Heart left ventricle (tissue), 16 donors: ENCODE data around the gene CHAD. TPM values are rescaled to one million over a fixed set of nuclear protein-coding genes. Genes with fewer than 3 reads are reported as not detected.

ENCODE experiments used
- ATAC-seq, 4 donors: fragments of 200-7000 bp; cut with Tn5 transposase; one replicate each; pipeline ENCODE4 v1.9.1; 2020 to 2022; ENCODE audit warnings: moderate library complexity in 4 of 4, mild to moderate bottlenecking in 3 of 4, moderate number of reproducible peaks in 1 of 4
- DNase-seq, 5 donors: peaks; one replicate each; pipeline ENCODE4 v3.0.0-alpha.2; 2020
- H3K27ac ChIP-seq, 12 donors: fragments of 200-600 bp; sonication (generic) in 4 of 12; one replicate each; pipeline versions ENCODE4 v1.5.0 to v1.8.0; 2016 to 2022; ENCODE audit warnings: mild to moderate bottlenecking in 2 of 12
- H3K27me3 ChIP-seq, 9 donors: fragments of 200-600 bp; sonication (generic) in 2 of 9; one replicate each; pipeline versions ENCODE4 v1.5.1 to v1.8.0; 2016 to 2022; ENCODE audit warnings: mild to moderate bottlenecking in 3 of 9
- H3K36me3 ChIP-seq, 9 donors: fragments of 200-600 bp; sonication (generic) in 2 of 9; one replicate each; pipeline versions ENCODE4 v1.5.0 to v1.8.0; 2018 to 2022; ENCODE audit warnings: mild to moderate bottlenecking in 2 of 9
- H3K4me1 ChIP-seq, 12 donors: fragments of 200-600 bp; sonication (generic) in 4 of 12; one replicate each; pipeline versions ENCODE4 v1.5.0 to v1.8.0; 2016 to 2022; ENCODE audit warnings: mild to moderate bottlenecking in 3 of 12
- H3K4me3 ChIP-seq, 12 donors: fragments of 200-600 bp; sonication (generic) in 4 of 12; one replicate each; pipeline versions ENCODE4 v1.5.0 to v1.8.0; 2017 to 2022; ENCODE audit warnings: mild to moderate bottlenecking in 9 of 12, moderate library complexity in 4 of 12
- H3K9me3 ChIP-seq, 12 donors: fragments of 200-600 bp; sonication (generic) in 4 of 12; one replicate each; pipeline versions ENCODE4 v1.5.0 to v1.8.0; 2016 to 2022; ENCODE audit warnings: mild to moderate bottlenecking in 1 of 12
- CTCF ChIP-seq, 12 donors: fragments of 200-600 bp; sonication (generic) in 4 of 12; IDR thresholded peaks; one replicate each; pipeline versions ENCODE4 v1.5.0 to v1.8.0; 2018 to 2022; ENCODE audit warnings: antibody characterized with exemption in 12 of 12, mild to moderate bottlenecking in 5 of 12
- POLR2A ChIP-seq, 2 donors: fragments of 450-650 bp; IDR thresholded peaks; one replicate each; pipeline ENCODE4 v1.6.1; 2017; ENCODE audit warnings: antibody characterized with exemption in 2 of 2, mild to moderate bottlenecking in 2 of 2, moderate library complexity in 2 of 2
- WGBS, 4 donors: extraction: QIAGEN DNeasy Blood & Tissue Kit in 2 of 4; methylation state at CpG; one replicate each; pipeline versions ENCODE4 v1.1.5 to v1.1.7; 2013 to 2018; 5-methylcytosine and 5-hydroxymethylcytosine counted together
- intact Hi-C, 10 donors: fragments of 100-400 bp; cut with DNase I; formaldehyde crosslinking; loops; one replicate each; pipeline versions ENCODE4 v1.11.1 to v1.14.2; 2022
- polyA plus RNA-seq, 2 donors: library from polyadenylated mRNA; stranded (reverse); fragments of 200-250 nt; gene quantifications; one replicate each; pipeline ENCODE4 v1.2.3, GENCODE V29; 2013
- total RNA-seq, 9 donors: library from RNA; depleted of rRNA in 2 of 9; stranded (reverse); fragments of >200 nt in 2 of 9; fragmentation: NEBNext Ultra II Directional in 3 of 9; extraction: Animal tissue kit (Norgen Biotek cat#: 25700) in 3 of 9; gene quantifications; one replicate each; pipeline versions ENCODE4 v1.1.0 to v1.2.4, GENCODE V29; 2016 to 2023
- donor health status: ischemic (EF 13 %, LVEDD 7.1; RV severe dilation, severe dysfunction).
- donor health status: healthy with polysubstance abuse.
- donor health status: DM: no; HTN: yes; CAD: no.
- donor health status: DM: no; HTN: no; CAD: no.
- donor health status: ischemic (EF 25% LVEDD 6.9; RV normal size, moderate dysfunction).
- donor health status: ischemic (EF 25% LVEDD 5.7; RV mildly dilated, moderate dysfunction).
- donor health status: healthy.
- donor health status: DM: yes; HTN: yes; CAD: no.
- donor health status: ischemic (EF 35%, LVEDD 5.7; RV mildly dilated, moderate dysfunction).
- donor health status: nonischemic (EF 11% LVEDD 7.7; RV severe dilation, severe dysfunction).
- donor health status: DM: yes; HTN: yes; CAD: no.
- donor health status: PGD.
- donor health status: ischemic (EF 29% LVEDD 5.4; RV normal size, mild dysfunction).
- donor health status: nonischemic (EF 23%, LVEDD 6.1; RV moderate dilation, normal function).

The CHAD gene
- total and polyA plus RNA-seq, 11 donors: 0.15 to 0.27 (median 0.15) TPM; not detected in 8

GRCh38 chr17:50423553-50424159 lies 45.0 kb downstream of the CHAD start:
- intact Hi-C loops: loop anchor here in 1 of 10 donors (10.0 kb wide), 1 partner anchor 51 kb away; the partner anchor contains the start of gene RSAD1
- no peaks in the 10 kb centered on the region for H3K36me3 ChIP-seq
- H3K27me3 ChIP-seq: no peaks in the 10 kb centered on the region
- no peak overlapping the region for H3K4me3 ChIP-seq
- 64 to 72% (median 66%) methylated on average over 6 of the region's 6 CpGs for WGBS, 4 donors
- H3K9me3 ChIP-seq: no peaks in the 10 kb centered on the region
- H3K27ac ChIP-seq: peak overlapping the region in 1 of 12 donors; percentile 66
- TF ChIP-seq POLR2A (IDR thresholded peaks at IDR 0.05) (no peak), CTCF (IDR thresholded peaks at IDR 0.05) (no peak)
- peaks cover 0 to 71% (median 27%) of the 10 kb centered on the region in 12 donors for H3K4me1 ChIP-seq
- DNase-seq (peak in 1 of 5 donors; percentile 39), ATAC-seq (no peak)

- H3K27me3 ChIP-seq: no peaks in the 10 kb centered on the region
- WGBS, 4 donors: 95 to 98% (median 97%) methylated on average over 2 of the region's 2 CpGs
- no peak for DNase-seq
- no peaks in the 10 kb centered on the region for H3K36me3 ChIP-seq
- H3K27ac ChIP-seq: peak overlapping the region in 1 of 12 donors; percentile 89
- intact Hi-C loops: loop anchor here in 1 of 10 donors (10.0 kb wide), 1 partner anchor 52 kb away; the partner anchor contains the start of gene RSAD1
- peaks cover 0 to 66% (median 27%) of the 10 kb centered on the region in 12 donors for H3K4me1 ChIP-seq
- TF ChIP-seq POLR2A (IDR thresholded peaks at IDR 0.05) (no peak), CTCF (IDR thresholded peaks at IDR 0.05) (no peak)
- no peaks in the 10 kb centered on the region for H3K9me3 ChIP-seq
- no peak overlapping the region for H3K4me3 ChIP-seq
- ATAC-seq: no peak
Measured at GRCh38 chr17:50422738-50423137, 45.9 kb downstream of the CHAD start.

- intact Hi-C loops: loop anchor here in 1 of 10 donors (10.0 kb wide), 1 partner anchor 53 kb away; the partner anchor contains the start of gene RSAD1
- no peak for ATAC-seq
- WGBS, 4 donors: 51 to 58% (median 52%) methylated on average over 3 of the region's 3 CpGs
- Histone ChIP-seq H3K4me1 (peaks cover 0 to 53% (median 16%) of the 10 kb centered on the region in 12 donors), H3K4me3 (peak overlapping the region in 8 of 12 donors; percentile 4 to 49 (median 32)), H3K27ac (peak overlapping the region in 10 of 12 donors; percentile 8 to 89 (median 50)), H3K9me3 (no peaks in the 10 kb centered on the region), H3K27me3 (no peaks in the 10 kb centered on the region), H3K36me3 (no peaks in the 10 kb centered on the region)
- DNase-seq: no peak
- no peak for TF ChIP-seq POLR2A (IDR thresholded peaks at IDR 0.05)
- no peak for TF ChIP-seq CTCF (IDR thresholded peaks at IDR 0.05)
Measured at GRCh38 chr17:50421308-50422051, 47.2 kb downstream of the CHAD start.
